Measurements from ENCODE around the gene TC2N. TPM values are rescaled to one million over a fixed set of nuclear protein-coding genes. Genes with fewer than 3 reads are reported as not detected.

TC2N gene
- total and polyA plus RNA-seq, 2 experiments from 2014 or later, result 10.0 to 35.0 TPM

- Mint-ChIP-seq H3K36me3 (ENCODE audit: low read depth) (no peaks in the 10 kb centered on the region), H3K27ac (no peak overlapping the region), H3K27me3 (ENCODE audit: insufficient read depth, low read depth, poor library complexity) (no peaks in the 10 kb centered on the region), H3K9me3 (no peaks in the 10 kb centered on the region), H3K4me1 (peaks cover 11% of the 10 kb centered on the region), H3K4me3 (no peak overlapping the region)
- Histone ChIP-seq H3K36me3 (ENCODE audit: insufficient read depth) (no peaks in the 10 kb centered on the region), H3K4me1 (ENCODE audit: insufficient read depth) (0 out of 2 replicates have a peak, but pooled peaks cover 4% of the 10 kb centered on the region), H3K79me2 (replicated peaks; ENCODE audit: insufficient read depth) (no peaks in the 10 kb centered on the region), H3K27me3 (ENCODE audit: insufficient read depth) (no peaks in the 10 kb centered on the region), H4K20me1 (replicated peaks; ENCODE audit: insufficient read depth) (no peaks in the 10 kb centered on the region), H3K4me3 (no peak overlapping the region), H2AFZ (no peak overlapping the region), H3K4me2 (no peak overlapping the region), H3K9me2 (ENCODE audit: insufficient read depth) (no peaks in the 10 kb centered on the region), H3F3A (replicated peaks; ENCODE audit: low read depth) (no peaks in the 10 kb centered on the region), H3K27ac (ENCODE audit: low read depth) (no peak overlapping the region)
- TF ChIP-seq EZH2 (IDR thresholded peaks at IDR 0.05; ENCODE audit: low read depth, unreplicated experiment), result no peak
- no peak for TF ChIP-seq ETS1 (IDR thresholded peaks at IDR 0.05)
- TF ChIP-seq JUNB (IDR thresholded peaks at IDR 0.05; ENCODE audit: unreplicated experiment), result no peak
- no peak for TF ChIP-seq POLR2AphosphoS5 (IDR thresholded peaks at IDR 0.05; ENCODE audit: low read depth)
- no peak for TF ChIP-seq ZNF462 (CRISPR knock-in tag; IDR thresholded peaks at IDR 0.05)
- no peak for TF ChIP-seq ZNF331 (CRISPR knock-in tag; IDR thresholded peaks at IDR 0.05; ENCODE audit: low read depth)
- no peak for TF ChIP-seq EZH2phosphoT487 (IDR thresholded peaks at IDR 0.05; ENCODE audit: unreplicated experiment)
- TF ChIP-seq REST (IDR thresholded peaks at IDR 0.05; ENCODE audit: unreplicated experiment), result no peak
- no peak for TF ChIP-seq CTCF (conservative IDR thresholded peaks at IDR 0.05; ENCODE audit: low read depth in 2 of 2)
- ATAC-seq (peak; percentile 46; the same call in 2 of the 3 replicates), DNase-seq (ENCODE audit: low spot score) (no peak)
Observed at GRCh38 chr14:91752961-91753360, 114.4 kb downstream of the TC2N start.

All from GM23338 (cell line).